ENCODE results near the gene PRR20A.
"Not testable (repeated sequence)": the region's sequence is repeated elsewhere in the genome, so short reads cannot be mapped to it uniquely, and the experiment has no call there.

PRR20A gene

DNA sequence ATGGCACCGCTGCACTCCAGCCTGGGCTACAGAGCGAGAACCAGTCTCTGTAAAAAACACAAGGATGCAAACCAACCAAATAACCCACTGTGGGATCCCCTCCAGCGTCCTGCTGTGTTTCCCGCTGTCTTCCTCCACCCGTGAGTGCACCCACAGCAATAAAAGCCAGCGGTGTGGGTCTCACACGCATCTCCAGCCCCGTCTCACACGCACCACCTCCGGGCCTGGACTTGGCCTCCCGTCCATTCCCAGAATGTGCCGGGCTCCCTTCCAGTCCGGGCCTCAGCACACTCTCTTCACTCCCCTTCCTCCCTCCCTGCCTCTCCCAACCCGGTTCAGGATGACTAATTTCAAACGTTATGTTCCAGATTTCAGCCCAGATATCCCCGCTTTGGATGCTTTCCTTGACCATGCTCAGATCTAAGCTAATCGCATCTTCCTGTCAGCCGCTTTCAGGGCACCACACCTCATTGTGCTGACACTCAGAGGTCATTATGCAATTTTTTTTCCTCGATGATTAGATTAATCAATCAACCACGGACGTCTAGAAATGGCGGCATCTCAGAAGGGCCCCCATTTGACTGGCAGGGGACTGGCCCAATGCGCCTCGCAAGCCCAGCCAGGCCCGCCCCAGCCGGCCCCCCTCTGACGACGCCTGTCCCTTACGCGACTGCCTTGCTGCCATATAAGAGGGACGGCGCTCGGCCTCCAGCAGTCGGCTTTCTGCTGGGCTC lies at the start of gene PRR20A:
Gene PRR20A (plus strand): TSS at position 684 of the 734 bp plus-strand sequence. CDS start 387 bp downstream, outside the sequence.
- DNase-seq (ENCODE audit: low spot score), result not testable (repeated sequence)

DNA sequence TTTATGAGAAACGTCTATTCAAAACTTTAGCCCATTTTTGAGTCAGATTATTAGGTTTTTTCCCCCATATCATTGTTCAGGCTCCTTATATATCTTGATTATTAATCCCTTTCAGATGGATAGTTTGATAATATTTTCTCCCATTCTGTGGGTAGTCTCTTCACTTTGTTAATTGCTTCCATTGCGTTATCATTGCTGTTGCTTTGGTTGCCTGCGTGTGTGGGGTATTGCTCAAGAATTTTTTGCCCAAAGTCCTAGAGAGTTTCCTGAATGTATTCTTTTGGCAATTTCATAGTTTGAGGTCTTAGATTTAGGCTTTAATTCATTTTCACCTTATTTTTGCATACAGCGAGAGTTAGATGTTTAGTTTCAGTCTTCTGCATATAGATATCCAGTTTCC lies 25.8 kb upstream of the PRR20A start:
- no peak for DNase-seq (ENCODE audit: low spot score)

DNA sequence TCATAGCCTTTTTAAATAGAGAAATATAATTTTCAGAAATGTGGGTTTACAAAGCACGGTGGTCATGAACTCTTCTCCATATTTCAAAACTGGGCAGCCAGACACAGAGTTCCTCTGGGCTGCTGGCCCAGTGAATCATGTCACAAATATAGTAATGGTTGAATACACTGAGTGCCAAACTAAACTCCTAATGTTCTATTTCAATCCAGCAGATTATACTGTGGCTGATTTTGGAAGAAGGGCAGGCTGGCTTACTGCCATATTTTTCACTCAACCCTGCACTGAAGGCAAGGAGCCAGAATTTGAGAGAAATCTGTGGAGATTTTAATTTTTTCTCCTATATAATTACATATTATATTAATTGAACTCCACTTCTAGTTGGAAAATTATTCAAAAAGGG lies 17.0 kb upstream of the PRR20A start:
- no peak for DNase-seq (ENCODE audit: low spot score)

DNA sequence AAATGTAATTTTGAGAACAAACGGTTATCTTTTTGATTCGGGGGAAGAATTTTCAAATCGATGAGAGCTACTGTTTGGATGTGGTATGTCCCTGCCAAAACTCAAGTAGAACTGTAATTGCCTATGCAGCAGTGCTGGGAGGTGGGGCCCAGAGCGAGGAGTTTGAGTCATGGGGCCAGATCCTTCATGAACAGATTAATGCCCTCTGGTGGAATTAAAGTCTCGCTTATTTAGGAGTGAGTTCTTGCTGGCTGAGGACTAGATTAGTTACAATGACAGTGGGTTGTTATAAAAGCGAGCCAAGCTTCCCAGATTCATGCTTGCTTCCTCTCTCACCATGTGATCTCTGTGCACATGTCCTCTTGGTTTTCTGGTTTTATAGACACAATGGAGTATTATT lies 11.8 kb upstream of the PRR20A start:
- no peak for DNase-seq (ENCODE audit: low spot score)

DNA sequence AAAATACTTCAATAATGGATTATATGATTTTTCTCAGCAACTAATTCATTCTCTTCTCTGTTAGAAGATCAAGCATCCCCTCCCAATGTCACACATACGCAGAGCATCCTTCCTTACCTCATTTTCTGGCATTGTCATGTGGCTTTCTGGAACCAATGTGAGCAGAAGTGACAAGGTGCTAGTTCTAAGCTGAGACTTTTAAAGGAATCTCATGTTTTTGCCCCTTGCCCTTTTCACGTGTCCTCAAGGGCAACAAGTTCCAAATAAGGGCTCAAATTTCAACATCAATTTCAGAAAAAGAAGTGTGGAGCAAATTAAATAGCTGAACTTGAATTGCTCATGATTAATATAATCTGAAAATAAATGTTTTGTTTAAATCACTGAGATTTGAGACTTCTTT lies 4.6 kb upstream of the PRR20A start:
- DNase-seq (ENCODE audit: low spot score), result no peak

DNA sequence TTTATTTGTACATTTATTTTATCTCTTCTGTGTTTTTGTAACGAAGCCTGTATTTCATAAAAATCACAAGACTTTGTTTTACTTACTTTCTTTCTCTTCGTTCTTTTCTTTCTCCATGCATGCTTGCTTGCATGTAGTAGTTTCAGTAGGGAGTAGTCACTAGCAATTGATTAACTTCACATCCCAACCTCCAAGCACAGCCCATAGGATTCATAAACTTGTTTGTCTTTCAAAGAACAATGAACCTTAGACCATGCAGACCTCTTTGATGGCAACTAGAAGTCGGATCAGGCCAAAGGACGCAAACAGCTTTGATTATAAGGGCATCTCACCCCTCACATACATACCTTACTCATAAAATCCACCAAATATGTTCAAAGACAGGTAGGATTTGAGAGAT lies 3.1 kb upstream of the PRR20A start:
- peak; percentile 74 for DNase-seq (ENCODE audit: low spot score)

DNA sequence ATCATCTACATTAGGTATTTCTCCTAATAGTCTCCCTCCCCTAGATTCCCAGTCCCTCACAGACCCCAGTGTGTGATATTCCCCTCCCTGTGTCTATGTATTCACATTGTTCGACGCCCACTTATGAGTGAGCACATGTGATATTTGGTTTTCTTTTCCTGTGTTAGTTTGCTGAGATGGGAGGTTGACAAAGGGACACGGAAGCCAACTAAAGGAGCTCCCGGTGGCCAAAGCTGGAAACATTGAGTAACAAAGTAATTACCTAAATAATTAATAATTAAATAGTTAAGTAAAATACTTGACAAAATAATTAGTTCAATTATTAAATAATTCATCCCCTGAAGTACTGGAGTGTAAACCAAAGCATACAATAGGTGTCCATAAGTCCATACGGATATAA lies 1.7 kb upstream of the PRR20A start:
- DNase-seq (ENCODE audit: low spot score), result no peak

DNA sequence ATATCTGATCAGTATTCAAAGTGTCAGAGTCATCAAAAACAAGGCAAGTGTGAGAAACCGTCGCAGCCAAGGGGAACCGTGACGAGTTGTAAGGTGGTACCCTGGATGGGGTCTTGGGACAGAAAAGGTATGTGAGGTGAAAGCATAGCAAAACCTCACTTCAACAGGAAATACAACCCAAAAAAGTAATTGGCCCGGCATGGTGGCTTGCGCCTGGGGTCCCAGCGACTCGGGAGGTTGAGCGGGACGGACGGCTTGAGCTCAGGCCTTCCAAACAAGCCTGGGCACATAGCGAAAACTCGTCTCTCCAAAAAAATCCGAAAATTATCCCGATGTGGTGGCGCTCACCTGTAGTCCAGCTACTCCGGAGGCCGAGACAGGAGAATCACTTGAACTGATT lies 937 bp upstream of the PRR20A start:
- DNase-seq (ENCODE audit: low spot score), result not testable (repeated sequence)

DNA sequence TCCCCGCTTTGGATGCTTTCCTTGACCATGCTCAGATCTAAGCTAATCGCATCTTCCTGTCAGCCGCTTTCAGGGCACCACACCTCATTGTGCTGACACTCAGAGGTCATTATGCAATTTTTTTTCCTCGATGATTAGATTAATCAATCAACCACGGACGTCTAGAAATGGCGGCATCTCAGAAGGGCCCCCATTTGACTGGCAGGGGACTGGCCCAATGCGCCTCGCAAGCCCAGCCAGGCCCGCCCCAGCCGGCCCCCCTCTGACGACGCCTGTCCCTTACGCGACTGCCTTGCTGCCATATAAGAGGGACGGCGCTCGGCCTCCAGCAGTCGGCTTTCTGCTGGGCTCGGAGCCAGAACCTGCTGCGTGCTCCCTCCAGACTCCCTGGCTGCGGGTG lies 6.5 kb downstream of the PRR20A start, which contains the start of gene PRR20B:
Gene PRR20B (plus strand): TSS at position 301 of the 400 bp plus-strand sequence. CDS start 387 bp downstream, outside the sequence.
- not testable (repeated sequence) for DNase-seq (ENCODE audit: low spot score)

DNA sequence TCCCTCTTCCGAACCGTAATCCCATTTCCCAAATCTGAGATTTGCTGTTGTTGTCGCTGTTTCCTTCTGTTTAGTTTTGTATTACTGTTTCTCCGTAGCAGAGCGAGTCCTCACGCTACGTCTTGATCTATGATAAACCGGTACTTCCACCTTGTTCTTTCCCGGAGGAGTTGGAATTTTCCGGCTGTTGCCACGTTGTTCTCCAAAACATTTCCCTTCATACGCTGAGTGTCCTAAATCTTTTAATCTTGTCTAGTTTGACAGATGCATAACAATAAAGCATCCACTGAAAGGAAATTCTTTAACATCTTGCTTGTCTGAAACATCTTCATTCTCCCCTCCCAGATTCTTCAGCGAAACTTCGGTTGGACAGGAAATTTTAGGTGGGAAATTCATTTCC lies 7.4 kb downstream of the PRR20A start:
- not testable (repeated sequence) for DNase-seq (ENCODE audit: low spot score)

DNA sequence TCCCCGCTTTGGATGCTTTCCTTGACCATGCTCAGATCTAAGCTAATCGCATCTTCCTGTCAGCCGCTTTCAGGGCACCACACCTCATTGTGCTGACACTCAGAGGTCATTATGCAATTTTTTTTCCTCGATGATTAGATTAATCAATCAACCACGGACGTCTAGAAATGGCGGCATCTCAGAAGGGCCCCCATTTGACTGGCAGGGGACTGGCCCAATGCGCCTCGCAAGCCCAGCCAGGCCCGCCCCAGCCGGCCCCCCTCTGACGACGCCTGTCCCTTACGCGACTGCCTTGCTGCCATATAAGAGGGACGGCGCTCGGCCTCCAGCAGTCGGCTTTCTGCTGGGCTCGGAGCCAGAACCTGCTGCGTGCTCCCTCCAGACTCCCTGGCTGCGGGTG lies 13.0 kb downstream of the PRR20A start, which contains the start of gene PRR20C:
Gene PRR20C (plus strand): TSS at position 301 of the 400 bp plus-strand sequence. CDS start 387 bp downstream, outside the sequence.
- not testable (repeated sequence) for DNase-seq (ENCODE audit: low spot score)

DNA sequence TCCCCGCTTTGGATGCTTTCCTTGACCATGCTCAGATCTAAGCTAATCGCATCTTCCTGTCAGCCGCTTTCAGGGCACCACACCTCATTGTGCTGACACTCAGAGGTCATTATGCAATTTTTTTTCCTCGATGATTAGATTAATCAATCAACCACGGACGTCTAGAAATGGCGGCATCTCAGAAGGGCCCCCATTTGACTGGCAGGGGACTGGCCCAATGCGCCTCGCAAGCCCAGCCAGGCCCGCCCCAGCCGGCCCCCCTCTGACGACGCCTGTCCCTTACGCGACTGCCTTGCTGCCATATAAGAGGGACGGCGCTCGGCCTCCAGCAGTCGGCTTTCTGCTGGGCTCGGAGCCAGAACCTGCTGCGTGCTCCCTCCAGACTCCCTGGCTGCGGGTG lies 19.6 kb downstream of the PRR20A start, which contains the start of gene PRR20D:
Gene PRR20D (plus strand): TSS at position 301 of the 400 bp plus-strand sequence. CDS start 387 bp downstream, outside the sequence.
- DNase-seq (ENCODE audit: low spot score), result not testable (repeated sequence)

DNA sequence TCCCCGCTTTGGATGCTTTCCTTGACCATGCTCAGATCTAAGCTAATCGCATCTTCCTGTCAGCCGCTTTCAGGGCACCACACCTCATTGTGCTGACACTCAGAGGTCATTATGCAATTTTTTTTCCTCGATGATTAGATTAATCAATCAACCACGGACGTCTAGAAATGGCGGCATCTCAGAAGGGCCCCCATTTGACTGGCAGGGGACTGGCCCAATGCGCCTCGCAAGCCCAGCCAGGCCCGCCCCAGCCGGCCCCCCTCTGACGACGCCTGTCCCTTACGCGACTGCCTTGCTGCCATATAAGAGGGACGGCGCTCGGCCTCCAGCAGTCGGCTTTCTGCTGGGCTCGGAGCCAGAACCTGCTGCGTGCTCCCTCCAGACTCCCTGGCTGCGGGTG lies 26.2 kb downstream of the PRR20A start, which contains the start of gene PRR20E:
Gene PRR20E (plus strand): TSS at position 301 of the 400 bp plus-strand sequence. CDS start 387 bp downstream, outside the sequence.
- DNase-seq (ENCODE audit: low spot score), result not testable (repeated sequence)

DNA sequence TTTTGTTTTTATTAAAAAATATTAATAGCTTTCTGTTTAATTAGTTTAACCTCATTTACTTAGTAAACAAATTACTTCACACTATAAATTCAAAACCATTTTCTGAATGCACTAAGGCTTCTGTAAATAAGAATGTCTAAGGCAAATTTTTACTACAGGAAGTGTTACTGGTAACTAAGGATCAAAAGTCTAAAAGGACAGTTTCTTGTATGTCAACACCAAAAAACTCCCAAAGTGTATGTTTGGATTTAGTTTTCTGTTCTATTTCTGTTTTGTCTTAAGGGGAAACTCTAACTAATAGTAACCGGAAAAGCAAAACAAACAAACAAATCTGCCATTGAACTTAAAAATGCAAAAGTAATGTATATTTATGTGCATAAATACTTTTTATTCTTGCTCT lies 50.9 kb downstream of the PRR20A start:
- no peak for DNase-seq (ENCODE audit: low spot score)

Data from HuH-7.5 (cell line).